ENCODE data around the gene MAP1LC3A.

The MAP1LC3A gene

DNA sequence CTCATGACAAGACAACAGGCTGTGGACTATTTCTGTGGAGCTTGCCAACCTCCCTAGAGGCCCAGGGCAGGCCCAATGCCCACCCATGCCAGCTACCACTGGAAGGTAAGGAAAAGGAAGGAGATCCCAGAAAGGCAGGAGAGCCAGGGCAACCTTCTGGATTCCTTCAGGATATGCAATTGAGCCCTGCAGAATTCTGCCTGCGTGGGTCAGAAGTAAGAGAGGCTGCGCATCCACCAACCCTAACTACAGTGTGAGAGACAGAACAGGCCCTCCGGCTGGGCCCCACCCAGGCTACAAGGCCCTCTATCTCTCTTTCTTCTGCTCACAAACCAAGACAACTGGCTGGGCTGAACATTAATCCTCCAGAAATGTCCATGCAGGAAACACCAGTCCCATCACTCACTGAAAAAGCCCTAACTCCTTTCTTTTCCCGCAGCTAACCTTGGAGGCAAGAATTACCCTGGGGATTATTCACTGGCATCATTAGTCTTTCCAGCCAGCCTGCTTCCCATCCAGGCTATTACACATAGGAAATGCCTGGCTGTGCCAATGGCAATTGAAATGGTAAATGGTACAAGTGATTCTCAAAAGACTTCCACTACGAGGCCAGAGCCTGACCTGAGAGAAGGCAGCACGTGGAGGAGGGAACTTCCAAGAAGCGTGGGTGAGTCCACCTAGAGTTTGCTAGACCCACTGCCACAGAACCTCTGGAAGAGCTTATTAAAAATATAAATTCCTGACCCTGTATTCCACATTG, 15.2 kb downstream of the MAP1LC3A start:
- DNase-seq (ENCODE audit: low spot score) = peak; percentile 56
- no peak for ATAC-seq (ENCODE audit: low read depth)
- TF ChIP-seq, protein P1, sequence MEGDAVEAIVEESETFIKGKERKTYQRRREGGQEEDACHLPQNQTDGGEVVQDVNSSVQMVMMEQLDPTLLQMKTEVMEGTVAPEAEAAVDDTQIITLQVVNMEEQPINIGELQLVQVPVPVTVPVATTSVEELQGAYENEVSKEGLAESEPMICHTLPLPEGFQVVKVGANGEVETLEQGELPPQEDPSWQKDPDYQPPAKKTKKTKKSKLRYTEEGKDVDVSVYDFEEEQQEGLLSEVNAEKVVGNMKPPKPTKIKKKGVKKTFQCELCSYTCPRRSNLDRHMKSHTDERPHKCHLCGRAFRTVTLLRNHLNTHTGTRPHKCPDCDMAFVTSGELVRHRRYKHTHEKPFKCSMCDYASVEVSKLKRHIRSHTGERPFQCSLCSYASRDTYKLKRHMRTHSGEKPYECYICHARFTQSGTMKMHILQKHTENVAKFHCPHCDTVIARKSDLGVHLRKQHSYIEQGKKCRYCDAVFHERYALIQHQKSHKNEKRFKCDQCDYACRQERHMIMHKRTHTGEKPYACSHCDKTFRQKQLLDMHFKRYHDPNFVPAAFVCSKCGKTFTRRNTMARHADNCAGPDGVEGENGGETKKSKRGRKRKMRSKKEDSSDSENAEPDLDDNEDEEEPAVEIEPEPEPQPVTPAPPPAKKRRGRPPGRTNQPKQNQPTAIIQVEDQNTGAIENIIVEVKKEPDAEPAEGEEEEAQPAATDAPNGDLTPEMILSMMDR (IDR thresholded peaks at IDR 0.05; ENCODE audit: poor library complexity, severe bottlenecking) = no peak
- Histone ChIP-seq H3K27ac (ENCODE audit: poor library complexity, severe bottlenecking) (no peak overlapping the region), H3K27me3 (ENCODE audit: insufficient read depth, poor library complexity, severe bottlenecking) (no peaks in the 10 kb centered on the region), H3K9me3 (ENCODE audit: severe bottlenecking) (no peaks in the 10 kb centered on the region), H3K36me3 (ENCODE audit: low read depth) (peaks cover 30% of the 10 kb centered on the region), H3K4me3 (ENCODE audit: severe bottlenecking) (no peak overlapping the region), H3K4me1 (ENCODE audit: insufficient read depth, poor library complexity, severe bottlenecking) (peaks cover 2% of the 10 kb centered on the region)

DNA sequence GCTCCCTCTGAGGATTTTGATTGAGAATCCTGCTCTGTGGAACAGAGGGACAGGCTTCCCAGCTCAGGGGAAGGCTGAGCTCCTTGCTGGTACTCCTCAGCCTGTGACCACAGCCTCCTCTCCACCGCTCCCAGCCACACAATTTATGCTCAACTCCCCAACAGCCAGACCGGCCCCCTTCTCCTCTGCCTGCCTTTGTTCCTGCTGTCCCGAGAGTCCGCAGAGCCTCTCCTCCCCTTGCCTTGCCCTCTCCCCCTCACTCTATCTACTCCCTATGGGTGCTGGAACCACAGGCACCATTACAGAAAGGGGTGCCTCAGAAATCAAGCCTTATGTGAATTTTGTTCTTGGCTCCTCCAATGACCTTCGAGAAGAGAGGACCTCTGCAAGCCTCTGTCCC, 15.9 kb downstream of the MAP1LC3A start:
- no peaks in the 10 kb centered on the region for H3K27me3 ChIP-seq (ENCODE audit: insufficient read depth, poor library complexity, severe bottlenecking)
- H3K27ac ChIP-seq (ENCODE audit: poor library complexity, severe bottlenecking) = no peak overlapping the region
- H3K4me3 ChIP-seq (ENCODE audit: severe bottlenecking) = no peak overlapping the region
- peaks cover 30% of the 10 kb centered on the region for H3K36me3 ChIP-seq (ENCODE audit: low read depth)
- TF ChIP-seq, protein P1 (IDR thresholded peaks at IDR 0.05; ENCODE audit: poor library complexity, severe bottlenecking) = no peak
- H3K9me3 ChIP-seq (ENCODE audit: severe bottlenecking) = no peaks in the 10 kb centered on the region
- peaks cover 9% of the 10 kb centered on the region for H3K4me1 ChIP-seq (ENCODE audit: insufficient read depth, poor library complexity, severe bottlenecking)
- DNase-seq (ENCODE audit: low spot score) = peak; percentile 75
- no peak for ATAC-seq (ENCODE audit: low read depth)

DNA sequence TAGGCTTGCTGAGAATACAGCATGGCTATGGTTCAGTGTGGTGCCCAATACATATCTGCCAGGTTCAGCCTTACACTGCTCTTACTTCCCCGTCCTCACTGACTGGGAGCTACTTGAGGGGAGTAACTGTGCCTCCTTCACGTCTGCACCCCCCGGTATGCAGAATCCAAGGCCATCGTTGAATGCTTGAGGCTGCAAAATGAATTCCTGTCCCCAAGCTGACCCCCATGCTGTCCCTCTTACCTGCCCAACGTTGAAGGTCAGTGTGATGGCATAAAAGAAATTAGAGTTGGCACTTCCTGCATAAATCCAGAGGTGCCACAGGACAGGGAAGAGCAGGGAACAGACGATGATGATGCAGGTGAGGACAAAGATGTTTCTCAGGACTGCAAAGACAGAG, 16.3 kb downstream of the MAP1LC3A start:
- peaks cover 29% of the 10 kb centered on the region for H3K36me3 ChIP-seq (ENCODE audit: low read depth)

DNA sequence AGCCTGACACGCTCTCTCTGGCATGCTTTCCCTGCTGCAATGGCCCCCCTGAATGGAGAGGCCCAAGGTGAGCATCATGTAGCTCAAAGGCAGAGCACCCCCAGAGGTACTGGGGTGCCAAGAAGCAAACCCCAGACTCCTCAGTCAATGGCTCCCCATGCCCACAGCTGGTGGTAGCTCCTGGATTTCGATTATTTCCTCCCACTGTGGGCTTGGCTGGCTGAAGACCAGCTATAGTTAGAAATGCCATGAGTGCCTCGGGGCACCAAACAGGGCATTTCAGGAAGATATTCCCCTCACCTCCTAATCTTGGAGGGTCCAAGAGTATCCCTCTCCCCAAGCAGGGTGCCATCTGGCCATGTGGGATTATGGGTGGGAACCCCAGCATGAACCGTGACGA, 16.8 kb downstream of the MAP1LC3A start:
- Histone ChIP-seq H3K4me3 (ENCODE audit: severe bottlenecking) (no peak overlapping the region), H3K27ac (ENCODE audit: poor library complexity, severe bottlenecking) (no peak overlapping the region), H3K27me3 (ENCODE audit: insufficient read depth, poor library complexity, severe bottlenecking) (no peaks in the 10 kb centered on the region), H3K36me3 (ENCODE audit: low read depth) (peaks cover 25% of the 10 kb centered on the region), H3K4me1 (ENCODE audit: insufficient read depth, poor library complexity, severe bottlenecking) (peaks cover 14% of the 10 kb centered on the region), H3K9me3 (ENCODE audit: severe bottlenecking) (no peaks in the 10 kb centered on the region)
- DNase-seq (ENCODE audit: low spot score) = peak; percentile 60
- ATAC-seq (ENCODE audit: low read depth) = no peak
- TF ChIP-seq, protein P1 (IDR thresholded peaks at IDR 0.05; ENCODE audit: poor library complexity, severe bottlenecking) = no peak

More for the DNA sequence above, 16.3 kb downstream of the MAP1LC3A start:
- no peak for ATAC-seq (ENCODE audit: low read depth)
- Histone ChIP-seq H3K4me1 (ENCODE audit: insufficient read depth, poor library complexity, severe bottlenecking) (peaks cover 13% of the 10 kb centered on the region), H3K27me3 (ENCODE audit: insufficient read depth, poor library complexity, severe bottlenecking) (no peaks in the 10 kb centered on the region), H3K9me3 (ENCODE audit: severe bottlenecking) (no peaks in the 10 kb centered on the region), H3K27ac (ENCODE audit: poor library complexity, severe bottlenecking) (no peak overlapping the region), H3K4me3 (ENCODE audit: severe bottlenecking) (no peak overlapping the region)
- TF ChIP-seq, protein P1 (IDR thresholded peaks at IDR 0.05; ENCODE audit: poor library complexity, severe bottlenecking) = no peak
- peak; percentile 57 for DNase-seq (ENCODE audit: low spot score)

DNA sequence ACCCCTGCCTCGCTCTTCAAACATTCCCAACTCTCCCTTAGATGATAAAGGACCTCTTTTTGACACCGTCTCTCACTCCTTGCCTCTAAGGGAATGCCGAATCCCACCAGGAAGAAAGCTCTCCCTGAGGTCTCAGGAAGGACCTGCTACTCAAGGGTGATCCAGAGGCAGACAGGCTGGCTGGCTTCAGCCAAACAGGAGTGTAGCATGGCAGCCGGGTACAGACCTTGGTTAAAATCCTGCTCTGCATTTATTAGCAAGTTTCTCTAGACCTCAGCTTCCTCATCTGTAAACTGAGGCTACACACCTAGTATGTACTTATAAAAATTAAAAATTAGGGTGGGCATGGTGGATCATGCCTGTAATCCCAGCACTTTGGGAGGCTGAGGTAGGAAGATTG, 17.2 kb downstream of the MAP1LC3A start:
- TF ChIP-seq, protein P1 (IDR thresholded peaks at IDR 0.05; ENCODE audit: poor library complexity, severe bottlenecking) = no peak
- peaks cover 21% of the 10 kb centered on the region for H3K36me3 ChIP-seq (ENCODE audit: low read depth)
- peaks cover 14% of the 10 kb centered on the region for H3K4me1 ChIP-seq (ENCODE audit: insufficient read depth, poor library complexity, severe bottlenecking)
- no peaks in the 10 kb centered on the region for H3K9me3 ChIP-seq (ENCODE audit: severe bottlenecking)
- H3K4me3 ChIP-seq (ENCODE audit: severe bottlenecking) = no peak overlapping the region
- ATAC-seq (ENCODE audit: low read depth) = no peak
- DNase-seq (ENCODE audit: low spot score) = peak; percentile 65
- H3K27me3 ChIP-seq (ENCODE audit: insufficient read depth, poor library complexity, severe bottlenecking) = no peaks in the 10 kb centered on the region
- H3K27ac ChIP-seq (ENCODE audit: poor library complexity, severe bottlenecking) = no peak overlapping the region
